ENCODE results near the gene MRPS16.

GRCh38 chr10:73261362-73261995, 9.0 kb upstream of the MRPS16 start:
- TF ChIP-seq EP300 (IDR thresholded peaks at IDR 0.05) = no peak
- no peak for TF ChIP-seq POLR2AphosphoS5 (IDR thresholded peaks at IDR 0.05)

All from suprapubic skin (tissue), 4 donors.